Measurements from ENCODE around the gene FABP3. TPM values are rescaled to one million over a fixed set of nuclear protein-coding genes. Genes with fewer than 3 reads are reported as not detected.

The FABP3 gene
- total and polyA plus RNA-seq, 2 donors (not counting 1 experiment from before 2014, with no cell fraction given): 275 to 554 TPM

DNA sequence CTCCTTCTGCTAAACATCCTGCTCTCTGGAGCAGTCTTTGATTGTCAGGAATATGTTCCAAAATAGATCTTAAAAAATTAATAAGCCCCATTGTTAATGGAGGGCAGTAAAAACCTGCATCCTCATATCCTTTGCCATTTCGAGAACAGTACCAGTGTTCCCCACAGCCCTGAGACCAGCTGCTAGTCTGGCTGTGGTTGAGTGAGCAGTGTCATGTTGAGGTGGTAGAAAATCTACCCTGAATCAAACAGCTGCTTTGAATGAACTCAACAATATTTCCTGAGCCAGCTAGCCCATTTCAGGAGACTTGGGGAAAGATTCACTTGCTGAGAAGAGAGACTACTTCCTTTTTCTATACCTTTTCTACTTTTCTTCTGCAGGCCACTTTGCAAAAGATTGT, 24.4 kb downstream of the FABP3 start:
- H3K9me3 ChIP-seq (ENCODE audit: control insufficient read depth, insufficient read depth, low read depth, low read length): no peaks in the 10 kb centered on the region
- H3K4me2 ChIP-seq (ENCODE audit: extremely low read depth, insufficient read depth, low read length): no peak overlapping the region
- no peak for DNase-seq (ENCODE audit: low read depth in 2 of 2)
- no peaks in the 10 kb centered on the region for H3K27me3 ChIP-seq (ENCODE audit: control insufficient read depth, insufficient read depth, low read length)
- H3K36me3 ChIP-seq (ENCODE audit: control insufficient read depth, insufficient read depth, low read length): peaks cover 3% of the 10 kb centered on the region
- H4K20me1 ChIP-seq (ENCODE audit: control insufficient read depth, extremely low read depth, insufficient read depth, low read length): no peaks in the 10 kb centered on the region
- H3K4me3 ChIP-seq (replicated peaks in 1 of 4; ENCODE audit: control extremely low read depth in 1 of 4, insufficient read depth in 1 of 4, low read depth in 3 of 4, low read length in 4 of 4): no peak overlapping the region
- H3K27ac ChIP-seq (ENCODE audit: insufficient read depth, low read length): no peak overlapping the region
- TF ChIP-seq, protein P1, sequence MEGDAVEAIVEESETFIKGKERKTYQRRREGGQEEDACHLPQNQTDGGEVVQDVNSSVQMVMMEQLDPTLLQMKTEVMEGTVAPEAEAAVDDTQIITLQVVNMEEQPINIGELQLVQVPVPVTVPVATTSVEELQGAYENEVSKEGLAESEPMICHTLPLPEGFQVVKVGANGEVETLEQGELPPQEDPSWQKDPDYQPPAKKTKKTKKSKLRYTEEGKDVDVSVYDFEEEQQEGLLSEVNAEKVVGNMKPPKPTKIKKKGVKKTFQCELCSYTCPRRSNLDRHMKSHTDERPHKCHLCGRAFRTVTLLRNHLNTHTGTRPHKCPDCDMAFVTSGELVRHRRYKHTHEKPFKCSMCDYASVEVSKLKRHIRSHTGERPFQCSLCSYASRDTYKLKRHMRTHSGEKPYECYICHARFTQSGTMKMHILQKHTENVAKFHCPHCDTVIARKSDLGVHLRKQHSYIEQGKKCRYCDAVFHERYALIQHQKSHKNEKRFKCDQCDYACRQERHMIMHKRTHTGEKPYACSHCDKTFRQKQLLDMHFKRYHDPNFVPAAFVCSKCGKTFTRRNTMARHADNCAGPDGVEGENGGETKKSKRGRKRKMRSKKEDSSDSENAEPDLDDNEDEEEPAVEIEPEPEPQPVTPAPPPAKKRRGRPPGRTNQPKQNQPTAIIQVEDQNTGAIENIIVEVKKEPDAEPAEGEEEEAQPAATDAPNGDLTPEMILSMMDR (conservative IDR thresholded peaks at IDR 0.05 in 1 of 2, IDR thresholded peaks at IDR 0.05 in 1 of 2; ENCODE audit: low read depth in 1 of 2, low read length in 2 of 2): no peak
- TF ChIP-seq EZH2 (IDR thresholded peaks at IDR 0.05; ENCODE audit: low read length, missing control alignments): no peak
- no peaks in the 10 kb centered on the region for H3K4me1 ChIP-seq (ENCODE audit: control insufficient read depth, extremely low read depth, insufficient read depth, low read length)
- no peaks in the 10 kb centered on the region for H3K79me2 ChIP-seq (ENCODE audit: control insufficient read depth, insufficient read depth, low read length)
- H3K9ac ChIP-seq (ENCODE audit: insufficient read depth, low read length): no peak overlapping the region
- no peak overlapping the region for H2AFZ ChIP-seq (ENCODE audit: low read length)

DNA sequence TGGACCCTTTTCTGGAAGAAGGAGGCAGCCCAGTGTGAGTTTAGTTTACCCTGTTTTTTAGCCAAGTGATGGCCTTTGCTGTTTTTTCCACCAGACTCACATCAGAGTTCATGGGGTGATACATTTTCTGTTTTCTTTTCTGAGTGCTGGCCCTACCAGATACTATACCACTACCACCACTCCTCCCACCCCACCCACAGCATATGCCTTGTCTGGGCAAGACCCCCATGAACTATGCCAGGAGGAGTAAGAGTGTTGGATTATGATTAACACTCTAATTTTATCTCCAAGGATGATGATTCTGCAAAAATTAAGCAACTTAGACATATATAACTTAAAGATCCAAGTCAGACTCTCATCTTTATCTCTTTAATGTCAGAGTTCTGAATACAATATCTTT, 26.1 kb downstream of the FABP3 start:
- no peaks in the 10 kb centered on the region for H3K4me1 ChIP-seq (ENCODE audit: control insufficient read depth, extremely low read depth, insufficient read depth, low read length)
- no peaks in the 10 kb centered on the region for H4K20me1 ChIP-seq (ENCODE audit: control insufficient read depth, extremely low read depth, insufficient read depth, low read length)
- no peak for DNase-seq (ENCODE audit: low read depth in 2 of 2)
- H3K27ac ChIP-seq (ENCODE audit: insufficient read depth, low read length): no peak overlapping the region
- no peaks in the 10 kb centered on the region for H3K79me2 ChIP-seq (ENCODE audit: control insufficient read depth, insufficient read depth, low read length)
- no peak overlapping the region for H3K4me3 ChIP-seq (replicated peaks in 1 of 4; ENCODE audit: control extremely low read depth in 1 of 4, insufficient read depth in 1 of 4, low read depth in 3 of 4, low read length in 4 of 4)
- no peak for TF ChIP-seq EZH2 (IDR thresholded peaks at IDR 0.05; ENCODE audit: low read length, missing control alignments)
- TF ChIP-seq, protein P1 (conservative IDR thresholded peaks at IDR 0.05 in 1 of 2, IDR thresholded peaks at IDR 0.05 in 1 of 2; ENCODE audit: low read depth in 1 of 2, low read length in 2 of 2): no peak
- no peak overlapping the region for H3K4me2 ChIP-seq (ENCODE audit: extremely low read depth, insufficient read depth, low read length)
- H3K27me3 ChIP-seq (ENCODE audit: control insufficient read depth, insufficient read depth, low read length): no peaks in the 10 kb centered on the region
- no peak overlapping the region for H2AFZ ChIP-seq (ENCODE audit: low read length)
- H3K9me3 ChIP-seq (ENCODE audit: control insufficient read depth, insufficient read depth, low read depth, low read length): no peaks in the 10 kb centered on the region
- H3K36me3 ChIP-seq (ENCODE audit: control insufficient read depth, insufficient read depth, low read length): peaks cover 3% of the 10 kb centered on the region
- no peak overlapping the region for H3K9ac ChIP-seq (ENCODE audit: insufficient read depth, low read length)

DNA sequence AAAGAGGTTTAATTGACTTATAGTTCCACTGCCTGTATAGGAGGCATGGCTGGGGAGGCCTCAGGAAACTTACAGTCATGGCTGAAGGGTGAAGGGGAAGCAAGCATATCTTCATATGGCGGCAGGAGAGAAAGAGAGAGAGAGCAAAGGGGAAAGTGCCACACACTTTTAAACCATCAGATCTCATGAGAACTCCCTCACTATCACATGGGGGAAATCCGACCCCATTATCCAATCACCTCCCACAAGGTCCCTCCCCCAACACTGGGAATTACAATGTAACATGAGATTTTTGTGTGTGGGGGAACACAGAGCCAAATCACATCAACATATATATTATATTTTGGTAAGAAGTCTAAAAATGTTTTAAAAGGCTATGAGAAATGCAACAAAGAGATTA, 27.2 kb downstream of the FABP3 start:
- Histone ChIP-seq H3K9me3 (ENCODE audit: control insufficient read depth, insufficient read depth, low read depth, low read length) (no peaks in the 10 kb centered on the region), H3K27ac (ENCODE audit: insufficient read depth, low read length) (no peak overlapping the region), H3K27me3 (ENCODE audit: control insufficient read depth, insufficient read depth, low read length) (no peaks in the 10 kb centered on the region), H3K79me2 (ENCODE audit: control insufficient read depth, insufficient read depth, low read length) (no peaks in the 10 kb centered on the region), H3K9ac (ENCODE audit: insufficient read depth, low read length) (no peak overlapping the region), H2AFZ (ENCODE audit: low read length) (no peak overlapping the region), H3K36me3 (ENCODE audit: control insufficient read depth, insufficient read depth, low read length) (peaks cover 3% of the 10 kb centered on the region), H3K4me1 (ENCODE audit: control insufficient read depth, extremely low read depth, insufficient read depth, low read length) (no peaks in the 10 kb centered on the region), H3K4me3 (replicated peaks in 1 of 4; ENCODE audit: control extremely low read depth in 1 of 4, insufficient read depth in 1 of 4, low read depth in 3 of 4, low read length in 4 of 4) (no peak overlapping the region), H4K20me1 (ENCODE audit: control insufficient read depth, extremely low read depth, insufficient read depth, low read length) (no peaks in the 10 kb centered on the region), H3K4me2 (ENCODE audit: extremely low read depth, insufficient read depth, low read length) (no peak overlapping the region)
- TF ChIP-seq EZH2 (IDR thresholded peaks at IDR 0.05; ENCODE audit: low read length, missing control alignments): no peak
- TF ChIP-seq, protein P1 (conservative IDR thresholded peaks at IDR 0.05 in 1 of 2, IDR thresholded peaks at IDR 0.05 in 1 of 2; ENCODE audit: low read depth in 1 of 2, low read length in 2 of 2): no peak
- no peak for DNase-seq (ENCODE audit: low read depth in 2 of 2)

Data from fibroblast of lung (primary cell).